Panc1 (cell line): Measurements from ENCODE around the gene ZBTB18.

Source experiments
- CTCF ChIP-seq: fragments of 450-650 bp; IDR thresholded peaks from 2 replicates; pipeline ENCODE4 v1.5.1; 2017; ENCODE audit warnings: mild to moderate bottlenecking
- POLR2AphosphoS5 ChIP-seq: IDR thresholded peaks from 2 replicates; pipeline ENCODE4 v1.6.1; 2012; ENCODE audit warnings: mild to moderate bottlenecking, low read depth, low read length, moderate library complexity
- REST ChIP-seq, 2 experiments: IDR thresholded peaks; 2 replicates each; pipeline ENCODE4 v1.6.1; 2011 to 2012; ENCODE audit warnings: low read depth in 2 of 2, control low read depth in 1 of 2, low read length in 1 of 2, mild to moderate bottlenecking in 1 of 2, moderate library complexity in 1 of 2; ENCODE audit not compliant: insufficient read depth in 1 of 2
- SIN3A ChIP-seq: IDR thresholded peaks from 2 replicates; pipeline ENCODE4 v1.6.1; 2012; ENCODE audit warnings: low read depth, mild to moderate bottlenecking, low read length, moderate library complexity, borderline replicate concordance; ENCODE audit not compliant: insufficient read depth
- TCF7L2 ChIP-seq: IDR thresholded peaks from 2 replicates; pipeline ENCODE4 v1.6.1; 2011; ENCODE audit warnings: mild to moderate bottlenecking, low read depth, low read length, inconsistent platforms

GRCh38 chr1:244074559-244075171 is 23.6 kb downstream of the ZBTB18 start:
- TF ChIP-seq CTCF, result no peak
- TF ChIP-seq SIN3A, result no peak
- TF ChIP-seq REST (IDR thresholded peaks at IDR 0.05; ENCODE audit: insufficient read depth in 1 of 2, low read depth in 2 of 2, low read length in 1 of 2), result no peak
- TF ChIP-seq POLR2AphosphoS5, result no peak
- no peak for TF ChIP-seq TCF7L2
